Measurements from ENCODE around the gene MAPT.

The MAPT gene

DNA sequence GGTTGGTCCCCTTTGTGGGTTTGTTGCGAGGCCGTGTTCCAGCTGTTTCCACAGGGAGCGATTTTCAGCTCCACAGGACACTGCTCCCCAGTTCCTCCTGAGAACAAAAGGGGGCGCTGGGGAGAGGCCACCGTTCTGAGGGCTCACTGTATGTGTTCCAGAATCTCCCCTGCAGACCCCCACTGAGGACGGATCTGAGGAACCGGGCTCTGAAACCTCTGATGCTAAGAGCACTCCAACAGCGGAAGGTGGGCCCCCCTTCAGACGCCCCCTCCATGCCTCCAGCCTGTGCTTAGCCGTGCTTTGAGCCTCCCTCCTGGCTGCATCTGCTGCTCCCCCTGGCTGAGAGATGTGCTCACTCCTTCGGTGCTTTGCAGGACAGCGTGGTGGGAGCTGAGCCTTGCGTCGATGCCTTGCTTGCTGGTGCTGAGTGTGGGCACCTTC lies 77.4 kb downstream of the MAPT start:
- no peaks in the 10 kb centered on the region for H3K9me2 ChIP-seq (replicated peaks; ENCODE audit: control insufficient read depth, low read length)
- peaks cover 20% of the 10 kb centered on the region for H3K27me3 ChIP-seq (ENCODE audit: control insufficient read depth, low read length)
- no peak overlapping the region for H3K4me3 ChIP-seq (ENCODE audit: low read length)
- H3K27ac ChIP-seq (ENCODE audit: low read depth, low read length), result no peak overlapping the region
- peaks cover 11% of the 10 kb centered on the region for H3K4me1 ChIP-seq (ENCODE audit: control insufficient read depth, low read length)
- no peaks in the 10 kb centered on the region for H3F3A ChIP-seq (ENCODE audit: control insufficient read depth, insufficient read depth)
- H3K79me2 ChIP-seq (ENCODE audit: control insufficient read depth, low read length), result no peaks in the 10 kb centered on the region
- no peak for TF ChIP-seq EZH2phosphoT487 (IDR thresholded peaks at IDR 0.05; ENCODE audit: borderline replicate concordance, low read length)
- TF ChIP-seq, protein P1, sequence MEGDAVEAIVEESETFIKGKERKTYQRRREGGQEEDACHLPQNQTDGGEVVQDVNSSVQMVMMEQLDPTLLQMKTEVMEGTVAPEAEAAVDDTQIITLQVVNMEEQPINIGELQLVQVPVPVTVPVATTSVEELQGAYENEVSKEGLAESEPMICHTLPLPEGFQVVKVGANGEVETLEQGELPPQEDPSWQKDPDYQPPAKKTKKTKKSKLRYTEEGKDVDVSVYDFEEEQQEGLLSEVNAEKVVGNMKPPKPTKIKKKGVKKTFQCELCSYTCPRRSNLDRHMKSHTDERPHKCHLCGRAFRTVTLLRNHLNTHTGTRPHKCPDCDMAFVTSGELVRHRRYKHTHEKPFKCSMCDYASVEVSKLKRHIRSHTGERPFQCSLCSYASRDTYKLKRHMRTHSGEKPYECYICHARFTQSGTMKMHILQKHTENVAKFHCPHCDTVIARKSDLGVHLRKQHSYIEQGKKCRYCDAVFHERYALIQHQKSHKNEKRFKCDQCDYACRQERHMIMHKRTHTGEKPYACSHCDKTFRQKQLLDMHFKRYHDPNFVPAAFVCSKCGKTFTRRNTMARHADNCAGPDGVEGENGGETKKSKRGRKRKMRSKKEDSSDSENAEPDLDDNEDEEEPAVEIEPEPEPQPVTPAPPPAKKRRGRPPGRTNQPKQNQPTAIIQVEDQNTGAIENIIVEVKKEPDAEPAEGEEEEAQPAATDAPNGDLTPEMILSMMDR (IDR thresholded peaks at IDR 0.05; ENCODE audit: low read depth, low read length, poor library complexity, severe bottlenecking), result peak; percentile 41
- no peaks in the 10 kb centered on the region for H3K36me3 ChIP-seq (ENCODE audit: control insufficient read depth, low read length)
- no peaks in the 10 kb centered on the region for H4K20me1 ChIP-seq (ENCODE audit: control insufficient read depth, insufficient read depth, low read depth, low read length)
- no peak overlapping the region for H3K4me2 ChIP-seq (ENCODE audit: low read length)
- no peaks in the 10 kb centered on the region for H3K9me3 ChIP-seq (ENCODE audit: control insufficient read depth, insufficient read depth, low read length)

- peaks cover 12% of the 10 kb centered on the region; the same call in 1 of the 2 replicates for H3K27me3 ChIP-seq (ENCODE audit: control insufficient read depth, low read length)
- no peaks in the 10 kb centered on the region for H3F3A ChIP-seq (ENCODE audit: control insufficient read depth, insufficient read depth)
- no peak for TF ChIP-seq EZH2phosphoT487 (IDR thresholded peaks at IDR 0.05; ENCODE audit: borderline replicate concordance, low read length)
- TF ChIP-seq, protein P1 (IDR thresholded peaks at IDR 0.05; ENCODE audit: low read depth, low read length, poor library complexity, severe bottlenecking), result no peak
- H3K36me3 ChIP-seq (ENCODE audit: control insufficient read depth, low read length), result no peaks in the 10 kb centered on the region
- H3K4me1 ChIP-seq (ENCODE audit: control insufficient read depth, low read length), result peaks cover 11% of the 10 kb centered on the region
- H3K4me2 ChIP-seq (ENCODE audit: low read length), result no peak overlapping the region
- no peaks in the 10 kb centered on the region for H3K9me2 ChIP-seq (replicated peaks; ENCODE audit: control insufficient read depth, low read length)
- H3K4me3 ChIP-seq (ENCODE audit: low read length), result no peak overlapping the region
- no peak overlapping the region for H3K27ac ChIP-seq (ENCODE audit: low read depth, low read length)
- H3K79me2 ChIP-seq (ENCODE audit: control insufficient read depth, low read length), result no peaks in the 10 kb centered on the region
- H3K9me3 ChIP-seq (ENCODE audit: control insufficient read depth, insufficient read depth, low read length), result no peaks in the 10 kb centered on the region
- H4K20me1 ChIP-seq (ENCODE audit: control insufficient read depth, insufficient read depth, low read depth, low read length), result no peaks in the 10 kb centered on the region
These were observed 78.2 kb downstream of the MAPT start for GRCh38 chr17:45972531-45972930.

GRCh38 chr17:45973099-45973780 lies 78.9 kb downstream of the MAPT start:
- Histone ChIP-seq H3K4me1 (ENCODE audit: control insufficient read depth, low read length) (peaks cover 11% of the 10 kb centered on the region), H3K36me3 (ENCODE audit: control insufficient read depth, low read length) (no peaks in the 10 kb centered on the region), H3K4me3 (ENCODE audit: low read length) (no peak overlapping the region), H3K27me3 (ENCODE audit: control insufficient read depth, low read length) (peaks cover 12% of the 10 kb centered on the region; the same call in 1 of the 2 replicates), H3K27ac (ENCODE audit: low read depth, low read length) (no peak overlapping the region), H3K9me2 (replicated peaks; ENCODE audit: control insufficient read depth, low read length) (no peaks in the 10 kb centered on the region), H3K79me2 (ENCODE audit: control insufficient read depth, low read length) (no peaks in the 10 kb centered on the region), H4K20me1 (ENCODE audit: control insufficient read depth, insufficient read depth, low read depth, low read length) (no peaks in the 10 kb centered on the region), H3F3A (ENCODE audit: control insufficient read depth, insufficient read depth) (no peaks in the 10 kb centered on the region), H3K4me2 (ENCODE audit: low read length) (no peak overlapping the region), H3K9me3 (ENCODE audit: control insufficient read depth, insufficient read depth, low read length) (no peaks in the 10 kb centered on the region)
- no peak for TF ChIP-seq EZH2phosphoT487 (IDR thresholded peaks at IDR 0.05; ENCODE audit: borderline replicate concordance, low read length)
- TF ChIP-seq, protein P1 (IDR thresholded peaks at IDR 0.05; ENCODE audit: low read depth, low read length, poor library complexity, severe bottlenecking), result no peak
